ENCODE data around the gene TXNRD3. TPM values are rescaled to one million over a fixed set of nuclear protein-coding genes. Genes with fewer than 3 reads are reported as not detected.

TXNRD3 gene
- total and polyA plus RNA-seq, 2 of the 4 experiments (the other 2 are of a cell fraction), result 3.9 to 8.4 TPM

DNA sequence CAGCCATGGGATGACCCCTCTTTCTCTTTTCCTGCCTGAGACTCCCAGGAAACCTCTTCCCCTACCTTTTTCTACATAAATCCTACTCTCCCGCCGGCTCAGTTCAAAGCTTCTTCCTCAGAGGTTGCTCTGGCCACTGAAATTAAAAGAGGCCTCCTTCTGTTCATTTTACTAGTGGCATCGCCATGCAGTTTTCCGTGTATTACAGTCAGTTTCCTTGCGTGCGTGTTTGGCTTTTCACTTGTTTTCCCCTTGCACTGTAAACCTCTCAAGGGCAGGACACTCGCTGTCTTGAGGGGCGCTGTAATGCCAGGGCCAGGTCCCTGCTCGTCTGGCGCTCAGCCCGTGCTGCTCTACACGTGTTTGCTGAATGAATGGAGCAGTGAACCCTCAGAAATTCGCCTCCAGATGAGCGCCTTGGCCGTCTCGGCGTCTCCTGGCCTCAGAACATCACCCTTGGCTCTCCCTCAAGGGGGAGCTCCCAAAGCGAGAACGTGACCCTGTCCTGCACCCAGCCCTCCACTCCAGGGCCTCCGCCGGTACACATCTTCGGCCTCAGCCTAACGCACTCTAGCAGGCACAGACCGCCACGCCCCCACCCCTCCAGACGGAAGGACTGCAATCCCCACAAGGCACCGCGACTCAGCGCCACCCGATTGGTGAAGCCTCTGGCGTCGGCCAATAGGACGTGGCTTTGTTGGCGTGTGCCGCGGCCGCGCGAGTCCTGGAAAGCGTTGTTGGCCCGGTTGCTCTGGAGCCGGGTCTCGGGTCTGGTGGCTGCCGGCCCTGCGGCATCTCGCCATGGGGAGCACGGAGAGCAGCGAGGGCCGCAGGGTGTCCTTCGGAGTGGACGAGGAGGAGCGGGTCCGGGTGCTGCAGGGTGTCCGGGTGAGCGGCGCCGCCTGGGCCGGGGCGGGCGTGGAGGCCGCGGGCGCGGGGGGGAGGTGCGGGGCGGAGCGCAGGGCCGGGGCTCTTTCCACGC, 48.9 kb upstream of the TXNRD3 start, which contains the start of gene CHCHD6:
TSS of gene CHCHD6 (plus strand) at position 729 of the 982 bp plus-strand sequence. CDS start at position 802, 73 bp downstream.
- no peak within 1 kb of the TSS for H2BK5ac ChIP-seq (ENCODE audit: low read depth, low read length, poor library complexity, severe bottlenecking)
- H2AK5ac ChIP-seq (ENCODE audit: low read depth, low read length), result no peak within 1 kb of the TSS
- peaks cover 2% of the 10 kb centered on the region; the same call in 1 of the 2 replicates for H3K27me3 ChIP-seq (ENCODE audit: control insufficient read depth, insufficient read depth, low read length)
- H2BK15ac ChIP-seq (ENCODE audit: low read depth, low read length), result no peak within 1 kb of the TSS
- no peaks in the 10 kb centered on the region for H3K36me3 ChIP-seq (ENCODE audit: control insufficient read depth, insufficient read depth, low read length)
- 0 out of 2 replicates have a peak within 1 kb of the TSS, but pooled peaks have one; percentile 14 for H3K4ac ChIP-seq (ENCODE audit: low read depth, low read length)
- intact Hi-C loops (cut with micrococcal nuclease) (loop anchor here (1.0 kb wide), 1 partner anchor 131 kb away; no protein-coding TSS in a partner anchor), dilution Hi-C loops (cut with HindIII; ENCODE audit: low sequenced_read_pairs, unreplicated experiment) (no loop called here), in situ Hi-C loops (cut with MboI; ENCODE audit: low sequenced_read_pairs) (no loop called here)
- H3K9me3 ChIP-seq (ENCODE audit: control insufficient read depth, insufficient read depth, low read length), result no peaks in the 10 kb centered on the region
- peak within 1 kb of the TSS; percentile 80 for H3K4me3 ChIP-seq (ENCODE audit: insufficient read depth, low read depth, low read length)
- H4K91ac ChIP-seq (ENCODE audit: insufficient read depth, low read depth, low read length), result no peak within 1 kb of the TSS
- DNase-seq (peak; percentile 94), ATAC-seq (ENCODE audit: low read depth) (peak; percentile 98)
- H4K5ac ChIP-seq (ENCODE audit: low read depth, low read length), result peak within 1 kb of the TSS; percentile 9; the same call in 1 of the 2 replicates
- H3K56ac ChIP-seq (ENCODE audit: extremely low read depth, insufficient read depth, low read length), result no peak within 1 kb of the TSS
- no peak within 1 kb of the TSS for H3K18ac ChIP-seq (ENCODE audit: low read depth, low read length)
- no peak within 1 kb of the TSS for H2BK20ac ChIP-seq (ENCODE audit: low read depth, low read length)
- H3K4me2 ChIP-seq (ENCODE audit: low read depth, low read length), result peak within 1 kb of the TSS; percentile 83
- no peak within 1 kb of the TSS for H2BK120ac ChIP-seq (ENCODE audit: low read depth, low read length)
- H3K14ac ChIP-seq (replicated peaks; ENCODE audit: low read depth, low read length), result 0 out of 2 replicates have a peak within 1 kb of the TSS, but pooled peaks have one; percentile 6
- peaks cover 4% of the 10 kb centered on the region; the same call in 1 of the 2 replicates for H3K9me1 ChIP-seq (ENCODE audit: insufficient read depth, low read length)
- no peaks in the 10 kb centered on the region for H4K20me1 ChIP-seq (ENCODE audit: insufficient read depth, low read length)
- POLR2A ChIA-PET (ENCODE audit: unreplicated experiment), result interaction anchor here (0.6 kb wide), 1 partner anchor 14 kb away, joined by 4 read pairs; no protein-coding TSS in a partner anchor
- peak within 1 kb of the TSS; percentile 95 for H2AFZ ChIP-seq (replicated peaks; ENCODE audit: low read length, poor library complexity)
- CTCF ChIA-PET, result no interaction called here
- peak within 1 kb of the TSS; percentile 25; the same call in 1 of the 2 replicates for H3K23ac ChIP-seq (ENCODE audit: low read depth, low read length)
- H2AK9ac ChIP-seq (replicated peaks; ENCODE audit: low read depth, low read length, poor library complexity), result peak within 1 kb of the TSS; percentile 80
- peak within 1 kb of the TSS; percentile 40 for H3K9ac ChIP-seq (ENCODE audit: low read depth, low read length)
- no TSS peak for BruUV-seq (replicated peaks)
- peaks cover 2% of the 10 kb centered on the region; the same call in 1 of the 2 replicates for H3K4me1 ChIP-seq (ENCODE audit: control insufficient read depth, insufficient read depth, low read length)
- H3K79me1 ChIP-seq (ENCODE audit: low read depth in 1 of 2, low read length in 2 of 2), result peaks cover 11 to 12% of the 10 kb centered on the region in 2 experiments; a peak in 2 of 4 replicates
- H4K8ac ChIP-seq (ENCODE audit: low read depth in 2 of 2, low read length in 2 of 2), result peak within 1 kb of the TSS; percentile 4 to 62; a peak in 2 of 4 replicates
- peak within 1 kb of the TSS; percentile 11; the same call in 1 of the 2 replicates for H3K27ac ChIP-seq (ENCODE audit: insufficient read depth, low read length)
- WGBS, 2 experiments (ENCODE audit: extremely low coverage in 2 of 2, insufficient read length in 1 of 2), result 7% methylated on average over 35 of the region's 69 CpGs; no CpG with 5 or more reads in 1 of the 2 experiments
- TF ChIP-seq MAFK (IDR thresholded peaks at IDR 0.05; ENCODE audit: low read depth, low read length) (no peak), RCOR1 (IDR thresholded peaks at IDR 0.05; ENCODE audit: insufficient replicate concordance, low read length) (no peak), RFX5 (IDR thresholded peaks at IDR 0.05; ENCODE audit: low read depth, low read length) (no peak), BHLHE40 (IDR thresholded peaks at IDR 0.05; ENCODE audit: low read depth, low read length) (peak; percentile 28; the same call in 1 of the 2 replicates), MAZ (IDR thresholded peaks at IDR 0.05; ENCODE audit: borderline replicate concordance, low read depth, low read length) (peak; percentile 80; the same call in 1 of the 2 replicates), RAD21 (IDR thresholded peaks at IDR 0.05; ENCODE audit: low read length) (no peak), CHD1 (IDR thresholded peaks at IDR 0.05; ENCODE audit: low read depth, low read length) (no peak), FOS (IDR thresholded peaks at IDR 0.05; ENCODE audit: low read depth, low read length) (peak; percentile 78), POLR2A (IDR thresholded peaks at IDR 0.05; ENCODE audit: low read depth, low read length) (no peak), SMC3 (IDR thresholded peaks at IDR 0.05; ENCODE audit: low read depth, low read length) (no peak), NFE2L2 (IDR thresholded peaks at IDR 0.05; ENCODE audit: low read depth, low read length) (no peak), CEBPB (IDR thresholded peaks at IDR 0.05; ENCODE audit: low read depth, low read length) (no peak)
- TF ChIP-seq, protein P1, sequence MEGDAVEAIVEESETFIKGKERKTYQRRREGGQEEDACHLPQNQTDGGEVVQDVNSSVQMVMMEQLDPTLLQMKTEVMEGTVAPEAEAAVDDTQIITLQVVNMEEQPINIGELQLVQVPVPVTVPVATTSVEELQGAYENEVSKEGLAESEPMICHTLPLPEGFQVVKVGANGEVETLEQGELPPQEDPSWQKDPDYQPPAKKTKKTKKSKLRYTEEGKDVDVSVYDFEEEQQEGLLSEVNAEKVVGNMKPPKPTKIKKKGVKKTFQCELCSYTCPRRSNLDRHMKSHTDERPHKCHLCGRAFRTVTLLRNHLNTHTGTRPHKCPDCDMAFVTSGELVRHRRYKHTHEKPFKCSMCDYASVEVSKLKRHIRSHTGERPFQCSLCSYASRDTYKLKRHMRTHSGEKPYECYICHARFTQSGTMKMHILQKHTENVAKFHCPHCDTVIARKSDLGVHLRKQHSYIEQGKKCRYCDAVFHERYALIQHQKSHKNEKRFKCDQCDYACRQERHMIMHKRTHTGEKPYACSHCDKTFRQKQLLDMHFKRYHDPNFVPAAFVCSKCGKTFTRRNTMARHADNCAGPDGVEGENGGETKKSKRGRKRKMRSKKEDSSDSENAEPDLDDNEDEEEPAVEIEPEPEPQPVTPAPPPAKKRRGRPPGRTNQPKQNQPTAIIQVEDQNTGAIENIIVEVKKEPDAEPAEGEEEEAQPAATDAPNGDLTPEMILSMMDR (conservative IDR thresholded peaks at IDR 0.05; ENCODE audit: low read depth, low read length), result no peak
- TF ChIP-seq, protein P2, sequence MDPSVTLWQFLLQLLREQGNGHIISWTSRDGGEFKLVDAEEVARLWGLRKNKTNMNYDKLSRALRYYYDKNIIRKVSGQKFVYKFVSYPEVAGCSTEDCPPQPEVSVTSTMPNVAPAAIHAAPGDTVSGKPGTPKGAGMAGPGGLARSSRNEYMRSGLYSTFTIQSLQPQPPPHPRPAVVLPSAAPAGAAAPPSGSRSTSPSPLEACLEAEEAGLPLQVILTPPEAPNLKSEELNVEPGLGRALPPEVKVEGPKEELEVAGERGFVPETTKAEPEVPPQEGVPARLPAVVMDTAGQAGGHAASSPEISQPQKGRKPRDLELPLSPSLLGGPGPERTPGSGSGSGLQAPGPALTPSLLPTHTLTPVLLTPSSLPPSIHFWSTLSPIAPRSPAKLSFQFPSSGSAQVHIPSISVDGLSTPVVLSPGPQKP (IDR thresholded peaks at IDR 0.05; ENCODE audit: borderline replicate concordance, low read depth, low read length), result no peak
